ENCODE results near the gene CBFA2T2.

CBFA2T2 gene

GRCh38 chr20:33657704-33658095, 167.8 kb downstream of the CBFA2T2 start:
- no peak for TF ChIP-seq TAF1 (IDR thresholded peaks at IDR 0.05; ENCODE audit: borderline replicate concordance, insufficient read depth, low read length)
- TF ChIP-seq FOXP2 (optimal IDR thresholded peaks at IDR 0.05; ENCODE audit: borderline replicate concordance, extremely low read depth, extremely low read length, insufficient read depth), result no peak
- TF ChIP-seq POLR2AphosphoS5 (IDR thresholded peaks at IDR 0.05; ENCODE audit: low read depth, low read length), result no peak
- no peak for TF ChIP-seq SIN3A (IDR thresholded peaks at IDR 0.05; ENCODE audit: borderline replicate concordance, insufficient read depth, low read length)
- no peak for TF ChIP-seq REST (IDR thresholded peaks at IDR 0.05; ENCODE audit: insufficient read depth in 1 of 2, low read depth in 2 of 2, low read length in 2 of 2)

- no peak for TF ChIP-seq SIN3A (IDR thresholded peaks at IDR 0.05; ENCODE audit: borderline replicate concordance, insufficient read depth, low read length)
- no peak for TF ChIP-seq REST (IDR thresholded peaks at IDR 0.05; ENCODE audit: insufficient read depth in 1 of 2, low read depth in 2 of 2, low read length in 2 of 2)
- no peak for TF ChIP-seq FOXP2 (optimal IDR thresholded peaks at IDR 0.05; ENCODE audit: borderline replicate concordance, extremely low read depth, extremely low read length, insufficient read depth)
- TF ChIP-seq POLR2AphosphoS5 (IDR thresholded peaks at IDR 0.05; ENCODE audit: low read depth, low read length), result no peak
- no peak for TF ChIP-seq TAF1 (IDR thresholded peaks at IDR 0.05; ENCODE audit: borderline replicate concordance, insufficient read depth, low read length)
These were observed 168.6 kb downstream of the CBFA2T2 start for GRCh38 chr20:33658510-33658909.

- TF ChIP-seq POLR2AphosphoS5 (IDR thresholded peaks at IDR 0.05; ENCODE audit: low read depth, low read length) (no peak), FOXP2 (optimal IDR thresholded peaks at IDR 0.05; ENCODE audit: borderline replicate concordance, extremely low read depth, extremely low read length, insufficient read depth) (no peak), REST (IDR thresholded peaks at IDR 0.05; ENCODE audit: insufficient read depth in 1 of 2, low read depth in 2 of 2, low read length in 2 of 2) (no peak), TAF1 (IDR thresholded peaks at IDR 0.05; ENCODE audit: borderline replicate concordance, insufficient read depth, low read length) (no peak), SIN3A (IDR thresholded peaks at IDR 0.05; ENCODE audit: borderline replicate concordance, insufficient read depth, low read length) (no peak)
These were observed 169.0 kb downstream of the CBFA2T2 start for GRCh38 chr20:33658929-33659328.

- TF ChIP-seq POLR2AphosphoS5 (IDR thresholded peaks at IDR 0.05; ENCODE audit: low read depth, low read length) (no peak), REST (IDR thresholded peaks at IDR 0.05; ENCODE audit: insufficient read depth in 1 of 2, low read depth in 2 of 2, low read length in 2 of 2) (no peak), FOXP2 (optimal IDR thresholded peaks at IDR 0.05; ENCODE audit: borderline replicate concordance, extremely low read depth, extremely low read length, insufficient read depth) (no peak)
These were observed 169.6 kb downstream of the CBFA2T2 start for GRCh38 chr20:33659341-33660034.

Measured in PFSK-1 (cell line).